GM21576 (cell line): ENCODE data around the gene ZNF462.
"Not testable (repeated sequence)": the region's sequence is repeated elsewhere in the genome, so short reads cannot be mapped to it uniquely, and the experiment has no call there.

Experiments used
- ATAC-seq: cut with Tn5 transposase; IDR thresholded peaks from one replicate; pipeline ENCODE4 v1.9.1; 2021; ENCODE audit warnings: mild to moderate bottlenecking, moderate library complexity; ENCODE audit not compliant: unreplicated experiment

ZNF462 gene

GRCh38 chr9:106862821-106863720 is at the start of gene ZNF462:
Gene ZNF462 (plus strand): TSS chr9:106863166. CDS start chr9:106923384, 60,218 bp downstream.
- no peak for ATAC-seq

GRCh38 chr9:106816524-106816923 is 46.4 kb upstream of the ZNF462 start:
- ATAC-seq = no peak

DNA sequence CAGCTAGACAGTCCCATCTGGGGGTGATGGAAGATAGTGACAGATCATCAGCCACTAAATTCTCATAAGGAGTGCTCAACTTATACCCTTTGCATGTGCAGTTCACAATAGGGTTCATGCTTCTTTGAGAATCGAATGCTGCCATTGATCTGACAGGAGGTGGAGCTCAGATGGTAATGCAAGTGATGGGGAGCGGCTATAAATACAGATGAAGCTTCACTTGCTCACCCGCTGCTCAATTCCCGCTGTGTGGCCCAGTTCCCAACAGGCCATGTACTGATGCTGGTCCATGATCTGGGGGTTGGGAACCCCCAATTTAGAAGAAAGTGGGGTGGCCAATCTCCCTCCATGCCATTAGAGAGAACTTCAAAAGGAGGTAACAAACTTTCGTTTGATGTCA is 44.9 kb upstream of the ZNF462 start:
- ATAC-seq = no peak

DNA sequence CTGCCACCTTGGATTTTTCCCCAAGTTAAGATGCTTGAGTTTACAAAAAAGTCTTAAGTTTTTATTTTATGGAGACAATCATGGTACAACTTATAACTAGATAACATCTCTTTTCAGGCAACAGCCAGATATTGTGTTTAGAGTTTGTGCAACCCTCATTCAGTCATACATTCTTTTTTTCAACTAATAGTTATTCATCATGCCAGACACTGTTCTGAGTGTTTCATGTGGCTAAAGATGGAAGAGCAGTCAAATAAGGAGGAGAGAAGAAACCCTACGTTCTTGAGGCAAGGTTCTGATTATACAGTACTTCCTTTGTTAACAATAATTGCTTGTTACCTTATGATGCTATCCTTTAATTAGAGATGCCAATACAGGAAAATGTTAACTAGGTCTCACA is 42.1 kb upstream of the ZNF462 start:
- ATAC-seq = no peak

DNA sequence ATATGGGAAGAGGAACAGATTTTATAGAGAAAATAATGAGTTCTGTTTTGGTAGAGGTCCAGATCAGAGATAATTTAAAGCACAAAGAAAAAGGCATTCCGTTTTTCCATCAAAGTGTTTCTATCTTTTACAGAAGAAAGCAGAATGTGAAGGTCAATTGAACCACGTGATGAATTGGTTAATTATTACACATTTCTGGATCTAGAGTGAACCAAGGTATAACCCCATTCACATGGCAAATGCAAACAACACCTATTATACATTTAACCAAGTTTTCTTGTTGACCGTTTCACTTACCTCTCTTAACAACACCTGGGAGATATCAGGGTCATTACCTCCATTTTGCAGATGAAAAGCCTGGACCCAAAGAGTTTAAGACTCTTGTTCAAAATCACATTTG is 34.9 kb upstream of the ZNF462 start:
- no peak for ATAC-seq

- no peak for ATAC-seq
Observed at GRCh38 chr9:106828965-106829364, 34.0 kb upstream of the ZNF462 start.

DNA sequence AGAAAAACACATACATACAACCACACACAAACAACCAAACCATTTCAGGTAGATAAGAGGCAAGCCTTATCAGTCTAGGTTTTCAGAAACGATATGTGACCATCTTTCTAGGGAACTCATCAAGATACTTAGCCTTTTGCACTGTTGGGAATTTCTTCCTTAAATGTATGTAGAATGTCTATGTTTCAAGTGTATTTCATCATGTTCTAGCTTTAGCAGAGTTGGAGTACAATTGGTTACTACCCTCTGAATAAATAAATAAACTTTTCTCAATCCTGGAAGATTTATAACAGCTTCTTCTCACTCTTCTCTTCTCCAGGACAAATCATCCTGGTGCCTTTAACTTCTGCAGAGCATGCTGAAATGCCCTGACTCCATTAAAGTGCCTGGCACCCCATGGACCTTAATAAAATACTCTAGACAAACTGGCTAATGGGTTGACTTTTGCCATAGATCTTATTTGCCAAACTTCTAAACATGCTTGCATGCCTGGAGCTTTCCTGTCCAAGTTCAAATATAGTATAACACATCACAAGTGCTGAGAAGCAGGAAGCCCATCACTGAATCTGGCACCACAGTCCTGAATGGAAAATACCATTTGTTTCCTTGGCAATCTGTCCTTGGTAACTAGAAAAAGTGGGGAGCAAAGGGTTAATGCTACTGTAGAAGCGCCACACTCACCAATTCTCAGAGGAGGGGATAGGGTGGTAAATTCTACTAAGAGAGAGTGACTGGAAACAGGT is 33.1 kb upstream of the ZNF462 start:
- no peak for ATAC-seq

- no peak for ATAC-seq
Observed at GRCh38 chr9:106830527-106831150, 32.3 kb upstream of the ZNF462 start.

DNA sequence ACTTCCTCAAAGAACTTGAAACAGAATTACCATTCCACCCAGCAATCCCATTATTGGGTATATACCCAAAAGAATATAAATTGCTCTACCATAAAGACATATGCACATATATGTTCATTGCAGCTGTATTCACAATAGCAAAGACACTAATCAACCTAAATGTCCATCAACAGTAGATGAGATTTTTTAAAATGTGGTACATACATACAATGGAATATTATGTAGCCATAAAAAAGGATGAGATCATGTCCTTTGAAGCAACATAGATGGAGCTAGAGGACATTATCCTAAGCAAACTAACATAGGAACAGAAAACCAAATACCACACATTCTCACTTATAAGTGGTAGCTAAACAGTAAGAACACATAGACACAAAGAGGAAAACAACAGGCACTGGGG is 28.1 kb upstream of the ZNF462 start:
- no peak for ATAC-seq

- no peak for ATAC-seq
Observed at GRCh38 chr9:106835840-106836239, 27.1 kb upstream of the ZNF462 start.

- no peak for ATAC-seq
Observed at GRCh38 chr9:106843371-106843770, 19.6 kb upstream of the ZNF462 start.

DNA sequence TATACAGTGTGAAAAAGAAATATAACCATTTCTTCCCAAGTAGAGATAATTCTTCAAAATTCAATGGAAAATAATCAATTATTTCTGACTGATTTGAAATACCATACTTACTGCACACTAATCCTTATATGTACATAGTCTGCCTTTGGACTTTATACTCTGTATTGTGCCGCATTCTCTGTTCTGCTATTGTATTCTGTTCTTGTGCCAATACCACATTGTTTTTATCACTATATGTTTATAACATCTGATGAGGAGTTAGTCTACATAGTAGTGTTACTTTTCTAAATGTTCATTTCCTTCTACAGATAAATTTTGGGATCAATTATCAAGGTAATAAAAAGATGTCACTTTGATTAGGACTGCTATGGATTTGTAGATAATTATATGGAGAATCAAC is 16.7 kb upstream of the ZNF462 start:
- no peak for ATAC-seq

GRCh38 chr9:106846857-106847256 is 16.1 kb upstream of the ZNF462 start:
- no peak for ATAC-seq

DNA sequence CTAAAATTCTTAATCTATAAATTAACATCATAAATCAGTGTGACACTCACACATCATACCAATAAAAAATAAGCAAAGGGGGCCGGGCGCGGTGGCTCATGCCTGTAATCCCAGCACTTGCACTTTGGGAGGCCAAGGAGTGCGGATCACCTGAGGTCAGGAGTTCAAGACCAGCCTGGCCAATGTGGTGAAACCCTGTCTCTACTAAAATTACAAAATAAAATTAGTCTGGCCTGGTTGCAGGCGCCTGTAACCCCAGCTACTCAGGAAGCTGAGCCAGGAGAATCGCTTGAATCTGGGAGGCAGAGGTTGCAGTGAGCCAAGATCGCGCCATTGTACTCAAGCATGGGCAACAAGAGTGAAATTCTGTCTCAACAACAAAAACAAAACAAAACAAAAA is 11.3 kb upstream of the ZNF462 start:
- ATAC-seq = not testable (repeated sequence)

DNA sequence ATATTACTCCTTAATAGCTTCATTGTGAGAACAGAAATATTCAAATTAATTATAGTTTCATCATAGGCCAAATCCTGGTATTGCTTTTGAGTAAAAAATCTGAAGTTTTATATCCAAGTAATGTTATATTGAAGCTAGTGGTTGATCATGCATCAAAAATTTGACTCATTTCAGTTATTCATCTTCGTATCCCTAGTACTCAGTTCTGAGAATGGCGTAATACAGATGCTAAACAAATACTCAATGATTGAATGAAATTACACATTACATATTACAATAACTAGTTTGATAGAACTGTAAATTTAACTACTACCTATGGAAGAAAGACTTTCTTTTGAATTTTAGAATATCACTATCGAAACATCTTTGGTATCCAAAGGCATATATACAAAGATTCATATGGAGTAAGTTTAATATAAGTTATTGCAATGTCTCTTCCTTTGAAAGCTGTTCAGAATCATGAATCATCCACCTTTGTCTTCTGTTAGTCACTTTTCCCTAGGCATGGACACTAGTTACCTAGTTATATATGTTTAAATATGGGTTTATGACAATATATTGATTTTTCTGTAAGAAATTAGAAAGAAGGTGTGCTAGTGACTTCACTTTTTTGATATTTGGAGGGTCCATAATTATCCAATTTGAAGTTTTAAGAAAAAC is 5.0 kb upstream of the ZNF462 start:
- ATAC-seq = no peak

DNA sequence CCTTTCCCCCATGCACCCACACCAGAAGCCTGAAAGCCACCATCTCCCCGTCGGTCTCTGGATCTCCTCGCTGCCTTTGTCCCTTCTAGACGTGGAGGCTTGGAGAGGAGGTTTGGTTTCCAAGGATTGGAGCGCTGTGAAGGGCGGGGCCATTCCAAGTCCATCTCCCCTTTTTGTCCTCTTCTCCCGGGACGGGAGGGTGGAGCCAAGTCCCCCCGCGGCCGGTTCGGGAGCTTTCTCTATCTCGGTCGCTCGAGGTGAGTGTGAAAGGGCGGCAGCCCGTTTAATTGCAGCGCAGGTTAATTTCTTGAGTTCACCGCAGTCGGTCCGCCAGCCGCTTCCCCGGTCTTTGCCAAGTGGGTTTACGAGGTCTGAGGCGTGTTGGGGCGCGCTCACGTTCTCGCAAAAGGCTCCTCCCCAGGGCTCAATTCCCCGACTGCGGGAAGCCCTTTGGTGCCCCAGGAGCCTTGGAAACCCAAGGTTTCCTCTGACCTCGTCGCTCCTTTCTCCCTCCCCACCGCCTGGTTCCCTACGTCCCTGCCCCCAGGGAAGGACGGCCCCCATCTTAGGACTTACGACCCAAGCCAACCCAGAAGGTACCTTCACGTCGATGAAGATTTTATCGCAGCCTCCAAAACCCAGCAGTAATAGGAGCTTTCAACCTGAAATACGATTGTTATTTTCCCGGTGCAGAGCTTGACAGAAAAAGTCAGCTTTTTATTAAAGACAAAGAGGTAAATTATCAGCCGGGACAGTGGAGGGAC is 2.8 kb upstream of the ZNF462 start:
- no peak for ATAC-seq

- ATAC-seq = no peak
Observed at GRCh38 chr9:106860721-106861639, 2.0 kb upstream of the ZNF462 start.

GRCh38 chr9:106861640-106862109 is 1.3 kb upstream of the ZNF462 start:
- no peak for ATAC-seq

DNA sequence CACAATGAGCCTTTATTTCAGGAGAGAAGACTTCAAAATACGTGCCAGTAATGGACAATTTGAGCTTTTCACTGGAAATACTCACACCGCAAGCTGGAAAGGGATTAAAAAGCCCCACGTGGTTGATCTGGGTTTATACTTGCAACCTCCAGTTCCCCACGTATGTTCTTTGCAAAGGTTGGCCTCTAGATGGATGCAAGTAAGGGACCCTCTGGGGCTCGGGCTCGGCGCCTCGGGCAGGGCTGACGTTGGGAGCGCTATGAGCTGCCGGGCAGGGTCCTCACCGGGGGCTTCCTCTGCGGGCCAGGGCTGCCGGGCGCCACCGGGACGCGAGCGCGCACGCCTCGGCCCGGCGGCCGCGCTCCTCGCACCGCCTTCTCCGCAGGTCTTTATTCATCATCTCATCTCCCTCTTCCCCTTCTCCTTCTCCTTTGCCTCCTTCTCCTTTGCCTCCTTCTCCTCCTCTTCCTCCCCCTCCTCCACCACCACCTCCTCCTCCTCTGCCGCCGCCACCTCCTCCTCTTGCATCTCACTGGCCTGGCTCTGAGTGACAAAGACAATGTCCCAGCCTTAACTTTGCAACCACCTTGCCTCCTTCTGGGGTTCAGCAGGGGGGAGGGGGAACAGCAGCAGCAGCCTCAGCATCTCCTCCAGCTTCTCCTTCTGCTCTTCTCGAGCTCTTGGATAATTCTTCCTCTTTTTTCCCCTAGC is 701 bp upstream of the ZNF462 start:
- ATAC-seq = no peak
